ENCODE measurements around the gene TMEM164. TPM values are rescaled to one million over a fixed set of nuclear protein-coding genes. Genes with fewer than 3 reads are reported as not detected.
"Not testable (repeated sequence)": the region's sequence is repeated elsewhere in the genome, so short reads cannot be mapped to it uniquely, and the experiment has no call there.

The TMEM164 gene
- polyA plus RNA-seq, 1 experiment: 7.7 TPM

DNA sequence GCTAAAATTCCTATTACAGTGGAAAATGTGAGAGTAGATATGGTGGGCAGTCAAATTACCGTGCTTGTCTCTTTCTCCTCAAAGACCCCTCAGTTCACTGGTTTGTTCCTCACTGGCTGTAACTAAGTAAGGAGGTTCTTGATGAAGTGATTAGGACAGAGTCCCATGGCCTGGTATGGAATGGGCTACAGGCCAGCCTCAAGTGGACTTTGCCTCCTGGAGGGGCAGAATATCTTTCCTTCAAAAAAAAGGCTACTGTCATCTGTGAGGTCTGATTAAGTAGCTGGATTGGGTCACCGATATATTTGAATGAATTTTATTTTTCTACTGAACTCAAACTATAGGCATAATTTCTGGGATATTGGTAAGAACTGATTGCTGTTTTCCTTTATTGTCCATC, 38.5 kb upstream of the TMEM164 start:
- H3K36me3 ChIP-seq (ENCODE audit: control insufficient read depth, insufficient read depth, low read length): no peaks in the 10 kb centered on the region
- no peak for DNase-seq (ENCODE audit: low read depth)
- POLR2A ChIA-PET: no interaction called here
- CTCF ChIA-PET: no interaction called here
- TF ChIP-seq, protein P1, sequence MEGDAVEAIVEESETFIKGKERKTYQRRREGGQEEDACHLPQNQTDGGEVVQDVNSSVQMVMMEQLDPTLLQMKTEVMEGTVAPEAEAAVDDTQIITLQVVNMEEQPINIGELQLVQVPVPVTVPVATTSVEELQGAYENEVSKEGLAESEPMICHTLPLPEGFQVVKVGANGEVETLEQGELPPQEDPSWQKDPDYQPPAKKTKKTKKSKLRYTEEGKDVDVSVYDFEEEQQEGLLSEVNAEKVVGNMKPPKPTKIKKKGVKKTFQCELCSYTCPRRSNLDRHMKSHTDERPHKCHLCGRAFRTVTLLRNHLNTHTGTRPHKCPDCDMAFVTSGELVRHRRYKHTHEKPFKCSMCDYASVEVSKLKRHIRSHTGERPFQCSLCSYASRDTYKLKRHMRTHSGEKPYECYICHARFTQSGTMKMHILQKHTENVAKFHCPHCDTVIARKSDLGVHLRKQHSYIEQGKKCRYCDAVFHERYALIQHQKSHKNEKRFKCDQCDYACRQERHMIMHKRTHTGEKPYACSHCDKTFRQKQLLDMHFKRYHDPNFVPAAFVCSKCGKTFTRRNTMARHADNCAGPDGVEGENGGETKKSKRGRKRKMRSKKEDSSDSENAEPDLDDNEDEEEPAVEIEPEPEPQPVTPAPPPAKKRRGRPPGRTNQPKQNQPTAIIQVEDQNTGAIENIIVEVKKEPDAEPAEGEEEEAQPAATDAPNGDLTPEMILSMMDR (IDR thresholded peaks at IDR 0.05; ENCODE audit: insufficient read depth, low read depth, low read length): no peak
- H3K27me3 ChIP-seq (ENCODE audit: control insufficient read depth, insufficient read depth, low read length): no peaks in the 10 kb centered on the region
- H3K4me3 ChIP-seq (ENCODE audit: low read depth, low read length): no peak overlapping the region

DNA sequence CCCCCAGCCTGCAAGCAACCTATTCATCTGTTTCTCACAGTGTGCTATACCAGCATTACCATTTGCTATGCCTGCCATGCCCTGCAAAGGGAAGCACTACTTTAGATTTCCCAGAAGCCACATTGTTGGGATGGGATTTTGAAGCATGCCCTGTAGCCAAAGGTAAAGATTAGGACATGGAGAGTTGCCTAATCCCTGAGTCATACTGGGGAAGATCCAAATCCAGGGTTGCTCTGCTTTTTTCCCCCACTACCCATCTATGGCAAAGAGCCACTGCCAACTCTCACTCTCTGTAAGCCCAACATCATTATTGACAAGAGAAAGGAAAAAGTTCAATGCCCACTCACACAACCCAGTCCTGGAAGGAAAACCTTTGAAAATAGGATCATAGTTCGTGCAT, 36.7 kb upstream of the TMEM164 start:
- TF ChIP-seq, protein P1 (IDR thresholded peaks at IDR 0.05; ENCODE audit: insufficient read depth, low read depth, low read length): no peak
- ChIA-PET POLR2A (no interaction called here), CTCF (no interaction called here)
- H3K4me3 ChIP-seq (ENCODE audit: low read depth, low read length): no peak overlapping the region
- no peaks in the 10 kb centered on the region for H3K36me3 ChIP-seq (ENCODE audit: control insufficient read depth, insufficient read depth, low read length)
- no peaks in the 10 kb centered on the region for H3K27me3 ChIP-seq (ENCODE audit: control insufficient read depth, insufficient read depth, low read length)
- no peak for DNase-seq (ENCODE audit: low read depth)

DNA sequence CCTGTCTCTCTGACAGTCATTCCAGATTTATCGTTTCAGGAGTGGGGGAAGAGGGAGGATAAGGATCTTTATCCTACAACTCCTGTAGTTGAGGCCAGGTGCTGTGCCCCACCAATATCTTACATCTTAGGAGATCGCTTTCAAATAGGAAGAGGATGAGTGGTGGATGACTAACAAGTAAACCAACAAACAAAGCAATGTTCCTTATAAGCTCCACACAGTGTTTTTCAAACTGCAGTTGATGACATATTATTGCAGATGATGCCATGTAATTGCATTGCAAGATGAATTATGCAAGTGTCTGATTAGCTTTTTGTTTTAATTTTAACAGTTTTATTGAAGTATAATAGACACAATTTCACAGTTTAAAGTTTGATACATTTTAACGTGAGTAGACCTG, 35.8 kb upstream of the TMEM164 start:
- Histone ChIP-seq H3K36me3 (ENCODE audit: control insufficient read depth, insufficient read depth, low read length) (no peaks in the 10 kb centered on the region), H3K27me3 (ENCODE audit: control insufficient read depth, insufficient read depth, low read length) (no peaks in the 10 kb centered on the region), H3K4me3 (ENCODE audit: low read depth, low read length) (no peak overlapping the region)
- ChIA-PET POLR2A (no interaction called here), CTCF (no interaction called here)
- DNase-seq (ENCODE audit: low read depth): no peak
- TF ChIP-seq, protein P1 (IDR thresholded peaks at IDR 0.05; ENCODE audit: insufficient read depth, low read depth, low read length): no peak

DNA sequence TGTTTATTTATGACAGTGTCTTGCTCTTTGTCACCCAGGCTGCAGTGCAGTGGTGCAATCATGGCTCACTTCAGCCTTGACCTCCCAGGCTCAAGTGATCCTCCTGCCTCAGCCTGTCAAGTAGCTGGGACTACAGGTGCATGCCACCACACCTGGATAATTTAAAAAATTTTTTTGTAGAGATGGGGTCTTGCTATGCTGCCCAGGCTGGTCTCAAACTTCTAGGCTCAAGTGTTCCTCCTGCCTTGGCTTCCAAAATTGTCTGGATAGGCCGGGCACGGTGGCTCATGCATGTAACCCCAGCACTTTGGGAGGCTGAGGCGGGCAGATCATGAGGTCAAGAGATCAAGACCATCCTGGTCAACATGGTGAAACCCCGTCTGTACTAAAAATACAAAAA, 32.1 kb upstream of the TMEM164 start:
- POLR2A ChIA-PET; DNase-seq (ENCODE audit: low read depth); H3K36me3 ChIP-seq (ENCODE audit: control insufficient read depth, insufficient read depth, low read length); H3K4me3 ChIP-seq (ENCODE audit: low read depth, low read length); CTCF ChIA-PET; H3K27me3 ChIP-seq (ENCODE audit: control insufficient read depth, insufficient read depth, low read length): not testable (repeated sequence)

DNA sequence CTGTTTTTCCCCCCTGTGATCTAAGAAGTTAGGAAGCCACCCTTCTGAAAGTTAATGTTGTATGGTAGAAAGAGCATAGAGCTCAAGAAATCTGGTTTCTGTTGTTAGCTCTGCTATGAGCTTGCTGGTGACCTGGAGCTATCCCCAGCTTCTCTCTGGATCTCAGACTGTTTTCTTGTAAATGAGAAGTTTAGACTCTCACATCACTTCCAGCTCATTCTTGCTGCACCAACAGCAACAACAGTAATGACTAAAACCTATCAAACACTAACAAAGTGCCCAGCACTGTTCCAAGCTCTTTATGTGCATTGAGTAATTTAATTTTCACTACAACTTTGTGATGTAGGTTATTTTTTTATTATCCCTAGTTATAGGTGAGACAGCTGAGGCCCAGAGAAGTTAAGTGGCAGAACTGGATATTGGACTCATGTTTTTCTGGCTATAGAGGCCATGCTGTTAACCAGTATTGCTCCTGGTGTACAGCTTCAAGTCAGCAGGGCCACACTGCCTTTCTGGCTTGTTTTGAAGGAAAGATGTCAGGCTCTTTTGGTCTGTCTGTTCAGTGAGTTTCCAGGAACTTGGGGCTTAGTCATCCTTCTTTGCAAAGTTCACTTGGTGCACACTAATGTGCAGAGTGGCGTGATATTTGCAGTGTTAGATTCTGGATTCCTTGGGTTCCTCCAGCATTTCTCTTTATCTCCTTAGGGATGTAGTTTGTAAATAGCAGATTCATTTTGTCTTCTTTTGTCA, 27.8 kb upstream of the TMEM164 start:
- Histone ChIP-seq H3K4me3 (ENCODE audit: low read depth, low read length) (no peak overlapping the region), H3K36me3 (ENCODE audit: control insufficient read depth, insufficient read depth, low read length) (no peaks in the 10 kb centered on the region), H3K27me3 (ENCODE audit: control insufficient read depth, insufficient read depth, low read length) (no peaks in the 10 kb centered on the region)
- ChIA-PET CTCF (no interaction called here), POLR2A (no interaction called here)
- DNase-seq (ENCODE audit: low read depth): no peak
- TF ChIP-seq, protein P1 (IDR thresholded peaks at IDR 0.05; ENCODE audit: insufficient read depth, low read depth, low read length): no peak

DNA sequence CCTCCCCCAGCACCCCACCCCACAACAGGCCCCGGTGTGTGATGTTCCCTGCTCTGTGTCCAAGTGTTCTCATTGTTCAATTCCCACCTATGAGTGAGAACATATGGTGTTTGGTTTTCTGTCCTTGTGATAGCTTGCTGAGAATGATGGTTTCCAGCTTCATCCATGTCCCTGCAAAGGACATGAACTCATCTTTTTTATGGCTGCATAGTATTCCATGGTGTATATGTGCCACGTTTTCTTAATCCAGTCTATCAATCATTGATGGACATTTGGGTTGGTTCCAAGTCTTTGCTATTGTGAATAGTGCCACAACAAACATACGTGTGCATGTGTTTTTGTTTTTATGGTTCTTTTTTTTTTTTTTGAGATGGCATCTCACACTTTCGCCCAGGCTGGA, 17.7 kb upstream of the TMEM164 start:
- POLR2A ChIA-PET; H3K4me3 ChIP-seq (ENCODE audit: low read depth, low read length); H3K27me3 ChIP-seq (ENCODE audit: control insufficient read depth, insufficient read depth, low read length); DNase-seq (ENCODE audit: low read depth); H3K36me3 ChIP-seq (ENCODE audit: control insufficient read depth, insufficient read depth, low read length); CTCF ChIA-PET: not testable (repeated sequence)
